Amniotic epithelial cell (primary cell): Measurements from ENCODE around the gene ID3.

Experiments used
- DNase-seq: peaks from one replicate; pipeline ENCODE4 v3.0.0-alpha.2; 2010; ENCODE audit warnings: low read depth

ID3 gene

DNA sequence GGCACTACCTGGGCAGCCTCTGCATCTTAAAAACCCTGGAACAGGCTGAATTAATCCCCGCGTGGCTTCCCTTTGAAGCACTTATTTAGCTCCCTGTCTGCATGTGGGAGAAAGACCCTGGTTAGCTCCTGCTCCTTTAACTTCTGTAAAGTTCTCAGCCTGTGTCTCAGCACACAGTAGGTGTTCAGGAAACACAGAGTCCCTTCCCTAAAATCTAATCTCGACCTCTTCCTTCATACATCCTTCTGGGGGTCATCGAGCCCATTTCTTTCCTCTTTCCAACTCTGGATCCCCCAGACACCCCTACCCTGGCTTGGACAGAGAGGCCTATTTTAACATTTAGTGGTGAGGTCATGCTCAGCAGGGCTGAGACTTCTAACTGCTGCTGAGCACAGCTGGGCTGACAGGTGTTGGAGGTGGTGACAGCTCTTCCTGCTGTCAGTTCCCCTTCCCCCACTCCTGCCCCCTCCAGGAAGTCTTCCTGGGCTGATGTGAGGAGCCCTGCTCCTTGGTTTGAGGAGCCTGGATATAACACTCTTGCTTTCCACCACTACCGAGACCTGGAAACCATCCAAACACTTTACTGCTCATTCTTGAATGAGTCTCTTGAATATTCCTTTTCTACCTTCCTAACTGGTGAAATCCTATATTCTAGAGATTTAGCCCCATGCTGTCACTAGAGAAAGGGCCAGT lies 33.6 kb downstream of the ID3 start:
- no peak for DNase-seq

DNA sequence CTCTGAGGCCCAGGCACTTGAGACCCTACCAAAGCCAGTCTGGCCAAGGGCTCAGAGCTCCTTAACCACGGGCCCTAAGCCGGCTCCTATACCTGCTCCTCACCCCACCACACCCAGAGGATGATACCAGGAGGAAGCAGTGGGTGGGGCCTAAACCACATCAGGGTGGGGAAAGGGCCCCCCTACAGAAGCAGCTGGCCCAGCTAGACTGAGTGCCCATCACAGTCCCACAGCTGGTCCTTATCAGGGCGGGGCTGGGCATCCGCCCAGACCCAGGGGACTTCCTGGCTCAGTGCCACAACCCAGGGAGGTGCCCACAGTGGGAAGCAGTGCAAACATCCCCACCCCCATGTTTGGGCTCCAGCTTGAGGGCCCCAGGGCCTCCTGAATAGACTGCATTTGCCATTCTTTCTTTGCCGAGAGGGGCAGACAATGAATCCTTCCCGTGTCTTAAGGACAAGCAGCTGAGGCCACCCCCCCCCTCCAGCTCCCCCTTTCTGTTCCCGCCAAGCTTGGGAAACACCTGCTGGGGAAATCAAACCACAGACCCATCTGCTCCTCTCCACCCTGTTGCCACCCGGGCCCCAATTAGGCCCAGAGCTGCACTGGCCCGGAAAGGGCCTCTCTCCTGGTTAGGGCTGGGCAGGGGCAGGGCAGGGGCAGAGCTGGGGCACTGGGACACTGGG lies 34.4 kb downstream of the ID3 start:
- DNase-seq: no peak

DNA sequence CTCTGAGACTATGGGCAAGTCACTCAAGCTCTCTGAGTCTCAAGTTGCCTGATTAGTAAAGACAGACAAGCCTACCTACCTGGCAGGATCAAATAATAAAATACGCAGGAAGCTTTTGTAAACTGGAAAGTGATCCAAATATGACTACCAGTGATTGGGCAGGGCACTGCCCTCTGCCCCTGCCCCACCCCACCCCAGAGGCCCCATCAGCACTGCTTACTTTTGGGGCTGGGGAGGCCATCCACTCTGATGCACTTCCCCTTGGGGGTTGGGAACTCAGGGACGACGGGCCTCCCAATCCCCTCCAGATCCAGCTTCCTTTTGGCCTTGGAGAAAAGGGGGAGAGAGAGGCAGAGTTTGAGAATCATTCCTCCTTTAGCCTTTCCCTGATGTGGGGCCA lies 35.1 kb downstream of the ID3 start:
- no peak for DNase-seq

DNA sequence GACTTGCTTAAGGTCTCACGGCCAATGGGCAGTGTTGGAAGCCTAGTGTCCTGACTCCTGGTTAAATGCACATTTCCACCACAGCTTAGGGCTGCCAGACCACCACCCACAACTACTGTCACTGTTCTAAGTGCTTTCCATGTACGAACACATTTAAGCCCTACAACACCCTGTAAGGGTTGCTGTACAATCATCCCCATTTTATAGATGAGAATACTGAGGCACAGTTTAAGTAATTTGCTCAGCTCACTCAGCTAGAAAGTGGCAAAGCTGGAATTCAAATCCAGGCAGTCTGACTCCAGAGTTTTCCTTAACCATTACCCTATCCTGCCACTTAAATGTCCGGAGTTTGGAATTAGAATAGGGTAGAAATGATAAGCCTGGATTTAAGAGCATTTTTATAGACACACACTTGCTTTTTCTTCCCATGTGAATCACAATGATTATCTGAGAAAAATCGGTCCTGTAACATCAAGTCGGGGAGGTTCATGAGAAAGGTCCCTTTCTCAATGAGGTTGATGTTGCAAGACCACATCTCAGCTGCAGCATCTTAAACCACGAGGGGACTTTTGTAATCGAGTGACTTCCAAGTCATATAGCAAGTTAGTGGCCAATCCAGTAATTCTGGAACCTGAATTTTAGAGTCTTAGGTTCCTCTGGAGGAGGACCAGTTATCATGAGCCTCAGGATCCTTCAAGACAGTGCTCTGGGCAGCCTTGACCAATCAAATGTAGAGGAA lies 36.9 kb downstream of the ID3 start:
- peak; percentile 44 for DNase-seq

DNA sequence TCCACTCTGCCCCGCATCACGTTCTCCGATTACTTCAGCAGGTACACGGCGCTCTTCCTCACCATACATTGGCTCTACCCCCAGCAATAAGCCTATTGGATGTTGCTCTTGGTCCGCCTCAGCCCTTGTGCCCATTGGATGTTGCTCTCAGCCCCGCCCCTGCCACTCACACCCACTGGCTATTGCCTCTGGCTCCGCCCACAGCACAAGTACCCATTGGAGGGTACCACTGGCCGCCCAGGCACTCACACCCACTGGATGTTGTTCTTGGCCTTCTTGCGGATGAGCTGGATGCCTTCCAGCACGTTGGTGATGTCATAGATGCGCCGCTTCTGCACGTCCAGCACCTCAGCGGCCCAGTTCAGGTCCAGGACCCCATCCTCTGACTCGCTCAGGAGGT lies 37.7 kb downstream of the ID3 start:
- no peak for DNase-seq

DNA sequence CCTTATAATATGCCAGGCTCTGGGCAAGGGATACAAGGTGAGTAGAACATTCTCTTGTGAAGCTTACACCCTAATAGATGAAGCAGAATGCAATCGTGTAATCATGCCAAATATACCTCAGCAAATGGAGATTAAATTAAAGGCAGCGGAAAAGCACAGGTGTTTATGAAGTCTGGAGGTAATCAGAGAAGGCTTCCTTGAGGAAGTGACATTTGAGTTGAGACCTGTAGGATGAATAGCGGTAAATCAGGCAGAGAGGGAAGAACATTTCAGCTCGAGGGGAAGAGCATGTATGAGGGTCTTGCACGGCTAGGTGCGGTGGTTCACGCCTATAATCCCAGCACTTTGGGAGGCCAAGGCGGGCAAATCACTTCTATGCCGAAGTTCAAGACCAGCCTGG lies 41.7 kb downstream of the ID3 start:
- DNase-seq: no peak

DNA sequence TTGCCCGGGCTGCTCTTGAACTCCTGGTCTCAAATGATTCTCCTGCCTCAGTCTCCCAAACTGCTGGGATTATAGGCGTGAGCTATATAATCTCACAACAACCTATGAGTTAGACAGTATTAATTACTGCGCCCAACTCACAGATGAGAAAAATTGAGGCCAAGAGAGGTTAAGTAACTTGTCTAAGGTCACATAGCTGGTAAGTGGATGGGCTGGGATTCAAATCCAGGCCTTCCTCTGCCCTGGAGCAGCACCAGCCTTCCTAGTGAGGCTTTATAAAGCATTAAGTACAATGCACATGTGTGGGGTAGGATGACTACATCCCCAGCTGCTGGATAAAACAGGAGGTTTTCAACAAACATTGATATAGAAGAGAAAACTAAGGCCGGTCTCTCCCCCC lies 43.4 kb downstream of the ID3 start:
- no peak for DNase-seq

DNA sequence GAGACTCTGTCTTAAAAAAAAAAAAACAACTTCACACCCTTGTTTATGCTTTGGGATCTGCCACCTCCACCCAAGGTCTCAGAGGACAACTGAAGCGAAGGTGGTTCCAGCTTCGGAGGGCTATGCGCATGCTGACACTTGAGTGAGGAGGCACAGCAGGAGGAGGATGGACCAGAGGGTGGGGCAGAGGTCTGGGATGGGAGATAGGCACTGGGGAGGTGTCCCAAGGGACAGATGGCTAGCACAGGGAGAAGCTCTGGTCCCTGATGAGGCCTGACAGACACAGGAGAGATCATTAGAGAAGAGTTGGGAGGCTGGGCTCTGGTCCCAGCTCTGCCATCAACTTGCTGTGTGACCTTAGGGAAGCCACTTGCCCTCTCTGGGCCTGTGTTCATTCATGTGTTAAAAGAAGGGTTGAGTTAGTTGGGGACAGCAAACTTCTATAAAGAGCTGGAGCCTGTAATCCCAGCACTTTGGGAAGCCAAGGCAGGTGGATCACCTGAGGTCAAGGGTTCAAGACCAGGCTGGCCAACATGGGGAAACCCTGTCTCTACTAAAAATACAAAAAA lies 45.1 kb downstream of the ID3 start:
- DNase-seq: no peak

DNA sequence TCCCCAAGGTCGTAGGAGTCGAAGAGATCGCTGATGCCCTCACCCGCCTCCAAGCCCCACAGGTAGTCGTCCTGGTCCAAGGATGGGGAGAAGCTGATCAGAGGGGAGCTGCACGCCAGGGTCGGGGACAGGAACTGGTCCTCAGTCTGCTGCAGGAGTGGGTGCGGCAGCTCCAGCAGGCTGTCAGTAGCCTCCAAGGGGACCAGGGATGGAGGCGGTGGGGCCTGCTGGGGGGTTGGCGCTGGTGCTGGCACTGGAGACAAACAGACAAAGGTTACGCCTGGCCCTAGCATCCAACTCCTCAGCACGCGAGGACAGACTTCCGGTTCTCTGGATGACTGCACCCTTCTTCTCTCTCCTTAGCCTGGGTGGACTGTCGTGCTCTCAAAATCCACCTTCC lies 49.4 kb downstream of the ID3 start:
- no peak for DNase-seq
